DMS114 treated with DMSO at 0.1 percent for 48 hours (cell line): ENCODE measurements around the gene ITK.
A peak's percentile ranks its signal among the peaks of the same experiment; 100 is the strongest.

Experiments used
- DNase-seq: peaks from one replicate; lab custom pipeline; 2025; ENCODE audit not compliant: unreplicated experiment; lab: John Stamatoyannopoulos, UW

The ITK gene

DNA sequence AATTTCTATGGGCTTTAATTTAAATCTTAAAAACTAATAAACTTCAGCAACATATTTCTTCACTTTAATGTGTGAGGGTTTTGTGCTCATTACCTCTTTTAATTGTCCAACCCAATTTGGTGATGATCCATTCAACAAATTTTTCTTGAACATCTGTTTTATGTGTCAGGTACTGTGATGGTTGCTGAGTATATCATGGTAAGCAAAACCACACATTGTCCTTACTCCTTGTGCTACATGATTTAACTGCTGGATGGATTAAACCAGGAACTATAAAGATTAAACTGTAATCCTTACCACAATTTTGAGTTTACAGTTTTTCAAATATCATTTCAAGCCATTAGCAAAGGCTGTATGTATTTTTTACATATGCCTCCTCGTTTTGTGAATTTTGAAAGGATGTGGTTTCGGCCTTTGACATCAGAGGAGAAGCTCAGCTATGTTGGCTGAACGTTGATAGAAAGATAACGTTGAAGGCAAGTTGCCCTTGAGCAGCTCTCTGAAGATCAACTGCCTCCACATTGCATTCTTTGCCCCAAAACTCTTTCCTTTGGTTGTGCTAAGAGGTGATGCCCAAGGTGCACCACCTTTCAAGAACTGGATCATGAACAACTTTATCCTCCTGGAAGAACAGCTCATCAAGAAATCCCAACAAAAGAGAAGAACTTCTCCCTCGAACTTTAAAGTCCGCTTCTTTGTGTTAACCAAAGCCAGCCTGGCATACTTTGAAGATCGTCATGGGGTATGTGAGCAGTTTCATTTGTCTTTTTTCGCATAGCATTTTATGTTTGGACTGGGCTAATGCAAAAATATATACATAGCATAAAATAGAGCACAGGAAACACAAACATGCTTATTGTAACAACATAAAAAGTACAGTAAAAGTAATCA is at the start of gene ITK:
Gene ITK, plus strand, starts transcription at position 467 of the 891 bp plus-strand sequence. Its CDS starts 138 bp downstream, at position 605.
- no peak for DNase-seq

DNA sequence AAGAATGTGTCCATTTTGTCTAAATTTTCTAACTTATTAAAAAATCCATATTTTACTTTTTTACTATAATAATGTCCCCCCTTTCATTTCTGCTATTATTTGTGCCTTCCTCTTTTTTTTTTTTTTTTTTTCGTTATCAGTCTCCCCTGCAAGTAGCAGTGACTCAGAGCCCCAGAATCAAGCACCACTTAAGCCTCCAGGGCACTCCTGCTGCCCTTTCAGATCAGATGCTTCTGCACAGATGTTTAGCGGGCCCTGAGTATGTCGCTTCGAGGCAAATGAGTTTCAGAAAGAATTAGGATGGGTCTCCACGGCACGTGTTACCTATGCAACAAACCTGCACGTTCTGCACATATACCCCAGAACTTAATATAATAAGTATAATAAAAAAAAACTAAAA is 49.7 kb upstream of the ITK start:
- no peak for DNase-seq

DNA sequence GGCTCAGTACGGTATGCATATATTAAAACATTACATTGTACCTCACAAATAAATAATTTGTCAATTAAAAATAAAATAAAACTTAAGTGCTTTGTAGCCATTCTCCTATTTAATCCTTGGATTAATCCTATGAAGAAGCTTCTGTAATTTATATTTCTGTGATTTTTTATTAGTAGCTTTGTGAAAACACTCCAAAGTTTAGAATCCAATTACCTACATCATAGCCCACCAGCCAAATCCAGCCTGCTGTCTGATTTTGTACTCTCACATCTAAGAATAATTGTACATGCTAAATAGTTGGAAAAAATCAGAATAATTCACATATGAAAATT is 48.4 kb upstream of the ITK start:
- DNase-seq = no peak

DNA sequence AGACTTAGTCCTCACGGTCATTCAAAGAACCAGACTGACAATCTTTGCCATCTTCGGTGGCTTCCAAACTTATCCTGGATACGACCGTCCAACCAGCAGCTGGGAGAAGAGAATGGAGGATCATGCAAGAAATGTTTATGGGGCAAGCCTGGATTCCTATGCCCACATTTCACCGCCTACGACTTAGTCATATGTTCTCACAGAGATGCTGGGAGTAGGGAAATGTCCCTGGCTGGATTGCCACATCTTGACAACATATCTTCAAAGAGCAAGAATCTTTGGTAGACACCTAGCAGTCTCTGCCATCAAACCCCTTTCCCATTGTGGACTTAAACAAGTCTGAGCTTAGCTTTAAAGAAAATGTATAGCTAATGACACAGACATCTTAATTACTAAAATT is 42.9 kb upstream of the ITK start:
- no peak for DNase-seq

DNA sequence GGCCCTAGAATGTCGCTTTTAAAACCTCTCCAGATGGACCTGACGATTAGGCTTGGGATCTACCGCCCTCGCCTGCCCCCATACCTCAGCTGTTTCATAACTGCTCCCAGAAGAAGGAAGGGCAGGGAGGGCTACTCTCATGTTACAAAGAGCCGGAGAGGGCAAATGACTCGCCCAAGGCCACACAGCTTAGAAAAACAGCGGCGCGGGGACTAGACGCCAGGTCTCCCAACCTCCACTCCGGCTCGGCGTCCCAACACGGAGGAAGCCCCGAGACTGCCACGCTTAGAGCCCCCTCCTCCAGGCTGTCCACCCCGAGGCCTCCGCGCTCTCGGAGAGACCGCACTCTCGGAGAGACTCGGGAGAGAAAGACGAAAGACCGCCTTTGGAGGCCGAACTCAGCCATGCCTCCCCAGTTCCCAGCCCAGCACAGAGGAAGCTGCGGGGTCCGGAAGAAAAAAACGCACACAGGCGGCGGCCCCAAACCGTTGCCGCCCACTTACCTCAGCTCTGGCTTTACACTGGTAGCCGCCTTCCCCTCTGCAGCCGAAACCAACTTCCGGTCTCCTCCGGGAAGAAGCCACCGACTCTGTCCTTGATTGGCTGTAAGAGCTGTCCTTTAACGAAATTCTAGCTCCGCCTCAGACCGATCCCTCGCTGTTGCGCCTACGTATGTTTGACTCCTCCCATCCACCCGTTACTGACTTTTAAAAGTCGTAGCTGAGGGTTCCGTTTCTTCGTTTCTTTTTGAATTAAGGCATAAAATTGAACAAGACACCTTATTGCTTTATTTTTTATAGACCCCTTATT is 38.1 kb upstream of the ITK start, which contains the start of gene MED7:
Gene MED7, minus strand, starts transcription at position 549 of the 810 bp plus-strand sequence. CDS start 3,434 bp downstream, outside the sequence.
- peak; percentile 99 for DNase-seq

DNA sequence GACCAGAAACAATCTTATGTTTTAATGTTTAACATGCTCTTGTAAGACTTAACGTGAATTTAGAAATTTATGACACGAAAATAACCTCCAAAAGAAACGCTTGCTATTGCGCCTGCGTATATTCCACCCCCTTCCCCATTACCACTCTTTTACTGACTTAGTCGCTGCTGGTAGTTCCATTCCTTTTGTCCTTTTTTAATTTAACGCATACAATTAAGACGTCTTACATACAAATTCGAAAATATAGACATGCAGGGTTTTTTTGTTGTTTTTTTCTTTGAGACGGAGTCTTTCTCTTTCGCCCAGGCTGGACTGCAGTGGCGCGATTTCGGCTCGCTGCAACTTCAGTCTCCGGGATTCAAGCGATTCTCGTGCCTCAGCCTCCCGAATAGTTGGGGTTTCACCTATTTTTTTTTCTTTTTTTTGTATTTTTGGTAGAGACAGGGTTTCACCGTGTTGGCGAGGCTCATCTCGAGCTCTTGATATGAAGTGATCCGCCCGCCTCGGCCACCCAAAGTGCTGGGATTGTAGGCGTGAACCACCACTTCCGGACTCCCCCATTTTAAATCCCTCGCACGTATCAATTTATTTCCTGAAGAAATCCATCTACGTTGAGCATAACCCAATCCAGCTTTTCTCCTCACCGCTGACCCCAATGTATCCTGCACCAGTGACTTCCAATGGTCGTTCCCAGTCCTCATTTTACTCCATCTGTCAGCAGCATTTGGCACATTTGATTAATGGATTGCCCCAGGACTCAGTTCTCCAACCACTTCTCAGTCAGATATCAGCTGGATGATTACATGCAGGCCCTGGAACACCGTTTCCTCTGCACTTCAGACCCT is 37.3 kb upstream of the ITK start:
- peak; percentile 96 for DNase-seq

DNA sequence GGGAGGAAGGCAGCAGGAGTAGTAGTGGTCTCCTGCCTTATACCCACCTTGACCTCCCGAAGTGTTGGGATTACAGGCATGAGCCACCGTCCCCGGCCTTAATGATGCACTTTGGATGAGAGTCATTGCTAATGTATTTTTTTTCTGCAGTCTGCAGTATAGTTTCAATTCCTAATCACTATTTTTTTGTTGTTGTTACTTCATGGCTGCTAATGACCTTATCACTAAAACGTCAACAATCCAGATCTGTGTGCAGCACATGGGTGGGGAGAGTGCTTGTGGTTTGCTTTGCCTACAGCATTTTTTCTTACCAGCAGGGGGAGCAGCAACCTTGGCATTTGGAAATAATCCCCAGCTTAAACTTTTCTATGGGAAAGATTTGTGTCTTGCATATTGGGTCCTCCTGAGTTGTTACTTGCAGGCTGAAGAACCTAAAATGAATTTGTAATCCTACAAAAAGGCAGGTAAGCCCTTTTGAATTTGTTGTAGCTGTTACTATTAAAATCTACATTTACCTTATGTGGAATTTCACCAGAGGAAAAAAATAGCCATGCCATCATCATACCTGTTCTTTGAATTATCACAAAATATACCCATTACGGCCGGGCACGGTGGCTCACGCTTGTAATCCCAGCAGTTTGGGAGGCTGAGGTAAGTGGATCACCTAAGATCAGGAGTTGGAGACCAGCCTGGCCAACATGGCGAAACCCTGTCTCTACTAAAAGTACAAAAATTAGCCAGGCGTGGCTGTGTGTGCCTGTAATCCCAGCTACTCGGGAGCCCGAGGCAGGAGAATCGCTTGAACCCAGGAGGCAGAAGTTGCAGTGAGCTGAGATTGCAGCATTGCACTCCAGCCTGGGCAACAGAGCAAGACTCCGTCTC is 31.7 kb upstream of the ITK start:
- peak; percentile 69 for DNase-seq

DNA sequence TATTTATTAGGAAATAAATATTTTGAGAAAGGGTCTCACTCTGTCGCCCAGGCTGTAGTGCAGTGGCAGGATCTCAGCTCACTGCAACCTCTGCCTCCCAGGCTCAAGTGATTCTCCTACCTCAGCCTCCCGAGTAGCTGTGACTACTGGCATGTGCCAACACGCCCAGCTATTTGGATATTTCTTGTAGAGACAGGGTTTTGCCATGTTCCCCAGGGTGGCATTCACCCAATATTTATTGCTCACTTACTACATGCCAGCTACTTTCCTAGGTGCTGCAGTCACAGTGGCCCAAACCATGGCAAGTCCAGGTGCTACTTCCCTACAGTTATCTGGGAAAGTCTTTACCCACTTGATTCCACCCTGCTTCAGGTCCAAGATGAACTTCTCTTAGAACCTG is 29.6 kb upstream of the ITK start:
- DNase-seq = no peak

DNA sequence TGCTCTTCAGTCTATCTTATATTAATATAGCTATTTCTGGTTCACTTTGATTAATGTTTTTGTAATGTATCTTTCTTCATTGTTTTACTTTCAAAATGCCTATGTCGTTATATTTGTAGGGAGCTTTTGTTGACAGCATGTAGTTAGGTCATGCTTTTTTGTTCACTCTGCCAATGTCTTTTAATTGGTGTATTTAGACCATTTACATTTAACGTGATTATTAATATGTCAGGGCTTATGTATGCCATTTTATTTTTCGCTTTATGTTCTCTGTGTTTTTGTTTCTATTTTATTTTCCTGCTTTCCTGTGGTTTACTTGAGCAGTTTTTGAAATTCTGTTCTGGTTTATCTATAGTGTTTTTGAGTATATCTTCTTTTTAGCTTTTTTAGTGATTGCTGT is 25.3 kb upstream of the ITK start:
- DNase-seq = no peak

DNA sequence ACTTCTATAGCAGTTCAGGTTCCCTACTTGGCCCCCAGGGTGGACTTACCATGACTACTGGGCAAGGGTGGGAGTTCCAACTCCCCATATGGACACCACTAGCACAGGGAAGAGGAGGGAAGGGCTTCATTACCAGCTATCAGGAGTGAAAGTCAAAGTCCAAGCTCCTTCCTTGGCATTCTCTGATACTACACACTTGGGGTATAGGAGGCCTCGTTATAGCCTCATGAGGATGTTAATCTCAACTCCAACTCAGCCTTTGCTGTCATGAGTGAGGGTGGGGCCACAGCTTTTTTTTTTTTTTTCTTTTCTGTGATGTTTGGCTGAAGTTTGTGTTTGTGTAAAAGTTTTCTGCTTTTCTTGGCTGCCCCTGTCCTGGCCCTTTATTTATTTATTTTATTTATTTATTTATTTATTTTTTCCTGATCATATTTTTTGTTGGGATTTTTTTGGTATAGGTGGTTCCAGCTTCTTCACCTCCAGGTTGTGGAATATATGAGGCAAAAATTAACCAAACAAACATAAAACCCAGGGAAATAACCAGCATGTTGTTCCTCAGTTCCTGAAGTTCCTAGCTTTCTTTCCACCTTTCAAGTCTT is 23.2 kb upstream of the ITK start:
- no peak for DNase-seq

DNA sequence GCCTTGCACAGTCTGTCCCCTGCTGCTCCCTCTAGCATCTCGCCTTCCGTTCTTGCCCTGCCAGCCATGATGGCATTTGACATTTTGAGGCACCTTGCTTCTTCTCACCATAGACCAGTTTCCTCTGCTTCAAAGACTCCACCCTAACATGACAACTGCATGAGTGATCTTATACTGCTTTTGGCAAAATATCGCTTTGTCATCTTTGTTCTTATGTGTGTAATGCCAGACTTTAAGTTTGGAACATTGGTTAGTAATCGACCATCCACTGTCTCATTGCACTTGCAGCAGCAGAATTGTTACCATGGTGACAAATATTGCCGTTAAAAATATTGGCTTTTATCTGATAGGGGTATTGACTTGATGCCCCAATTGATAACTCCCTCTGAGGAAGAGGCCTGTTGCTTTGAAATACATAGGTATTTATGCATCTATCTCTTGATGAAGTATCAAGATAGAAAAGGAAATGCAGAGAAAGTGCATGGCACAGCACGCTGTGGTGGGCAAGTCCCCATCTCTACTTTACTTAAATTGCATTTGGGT is 21.4 kb upstream of the ITK start:
- DNase-seq = no peak

DNA sequence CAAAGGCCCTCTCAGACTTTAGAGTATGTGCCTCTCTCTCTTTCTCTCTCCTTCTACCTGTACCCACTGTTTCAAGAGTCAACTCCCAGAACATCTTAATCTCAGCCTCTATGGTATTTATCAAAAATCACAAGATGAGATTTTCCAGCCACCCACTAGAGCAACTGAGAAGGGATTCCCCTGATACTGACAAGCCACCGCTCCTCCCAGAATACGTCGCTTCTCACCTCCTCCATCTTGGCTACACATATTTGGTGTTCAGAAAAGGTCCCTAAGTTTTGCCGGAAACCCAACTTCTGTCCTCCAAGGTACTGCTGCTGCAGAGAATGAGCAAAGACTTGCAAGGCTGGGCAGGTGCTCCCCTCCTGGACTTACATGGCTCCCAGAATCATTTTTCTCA is 20.6 kb upstream of the ITK start:
- DNase-seq = no peak

DNA sequence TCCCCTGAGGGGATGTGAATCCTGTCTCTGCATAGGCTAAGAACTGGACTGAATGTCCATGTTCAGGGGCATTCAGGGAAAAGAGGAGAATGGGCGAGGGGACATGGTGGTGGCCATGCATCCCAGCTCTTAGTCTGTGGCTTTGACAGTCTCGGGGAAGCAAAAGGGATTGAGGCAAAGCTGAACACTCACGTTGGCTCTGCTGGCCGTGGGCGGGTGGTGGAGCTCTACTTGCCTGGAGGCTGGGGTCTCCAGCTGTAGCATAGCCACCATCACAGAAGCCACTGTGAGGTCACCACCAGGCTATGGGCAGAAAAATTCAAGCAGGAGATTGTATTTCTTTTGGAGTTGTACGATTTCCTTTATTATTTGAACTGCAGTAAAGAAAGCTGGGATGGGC is 18.6 kb upstream of the ITK start:
- DNase-seq = no peak

DNA sequence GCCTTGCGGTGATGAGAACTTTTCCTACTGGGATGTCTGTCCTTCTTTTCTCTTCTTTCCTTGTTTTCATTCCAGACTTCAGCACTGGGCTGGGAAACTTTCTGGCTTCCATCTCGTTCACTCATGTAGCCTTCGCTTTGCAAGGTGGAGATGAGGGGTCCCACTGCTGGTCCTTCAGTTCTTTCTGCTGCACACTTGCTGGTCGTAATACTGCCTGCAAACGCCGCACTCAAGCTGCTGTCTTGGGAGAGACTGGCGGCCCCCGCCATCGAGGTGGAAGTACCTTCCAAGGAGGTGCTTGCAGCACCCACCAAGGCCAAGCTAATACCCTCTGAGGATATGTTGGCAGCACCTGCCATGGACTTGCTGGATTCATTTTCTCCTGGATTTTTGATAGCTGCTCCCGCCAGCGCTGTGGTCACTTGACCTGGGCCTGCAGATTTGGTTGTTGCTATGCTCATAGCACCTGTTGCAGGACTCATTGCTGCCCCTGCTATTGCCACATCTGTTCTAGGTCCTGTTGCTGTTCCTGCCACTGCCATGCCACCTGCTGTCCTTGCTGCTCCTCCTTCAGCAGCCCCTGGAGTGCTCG is 17.6 kb upstream of the ITK start:
- DNase-seq = no peak

DNA sequence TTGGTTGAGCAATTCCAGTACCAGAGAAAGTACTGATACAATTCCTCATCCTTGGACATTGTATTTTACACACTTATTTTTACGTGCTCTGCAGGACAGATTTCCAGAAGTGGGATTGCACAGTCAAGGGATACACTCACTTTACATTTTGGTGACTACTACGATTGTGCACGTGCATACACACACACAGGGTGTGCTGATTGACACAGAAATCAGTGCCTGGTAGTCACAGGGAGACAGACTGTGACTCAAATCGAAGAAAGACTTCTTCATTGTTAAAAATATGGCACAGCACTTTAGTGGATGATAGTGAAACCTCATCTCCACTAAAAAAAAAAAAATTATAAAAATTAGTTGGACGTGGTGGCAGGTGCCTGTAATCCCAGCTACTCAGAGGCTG is 16.1 kb upstream of the ITK start:
- DNase-seq = no peak

DNA sequence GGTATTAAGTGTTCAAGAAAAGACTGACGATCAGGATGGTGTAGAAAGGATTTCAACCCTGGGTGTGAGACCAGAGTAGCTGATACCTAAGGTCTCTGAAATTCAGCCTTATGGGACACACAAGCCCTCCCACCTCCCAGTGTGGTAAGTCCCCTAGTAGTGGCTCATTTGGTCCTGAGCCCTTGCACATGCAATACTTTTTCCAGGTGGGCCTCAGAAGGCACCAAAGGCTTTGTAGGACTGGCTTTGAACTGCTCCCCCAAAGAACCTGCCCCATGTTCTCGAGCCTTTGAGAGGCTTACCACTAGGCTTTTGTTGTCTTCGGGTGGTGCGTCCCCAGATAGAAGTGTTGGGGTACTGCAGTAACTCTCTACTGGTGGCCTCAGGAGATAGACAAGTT is 15.4 kb upstream of the ITK start:
- no peak for DNase-seq

DNA sequence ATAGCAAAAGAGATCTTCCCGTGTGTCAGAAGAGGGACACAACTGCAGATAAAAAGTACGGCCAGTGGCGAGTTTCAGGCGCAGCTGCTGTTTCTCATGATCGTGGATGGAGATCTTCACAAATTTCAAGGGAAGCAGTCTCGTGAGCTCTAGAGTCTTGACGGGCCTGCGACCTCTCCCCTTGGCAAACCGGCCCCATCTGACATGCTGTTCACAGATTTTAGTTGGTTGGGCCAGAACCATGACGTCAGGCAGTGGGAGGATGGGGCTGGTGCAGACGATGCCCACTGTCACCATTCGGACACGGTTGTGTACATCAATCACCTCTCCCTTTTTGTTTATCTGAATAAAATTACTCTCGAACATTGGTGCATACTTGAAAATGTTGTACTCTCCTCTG is 15.0 kb upstream of the ITK start:
- no peak for DNase-seq

DNA sequence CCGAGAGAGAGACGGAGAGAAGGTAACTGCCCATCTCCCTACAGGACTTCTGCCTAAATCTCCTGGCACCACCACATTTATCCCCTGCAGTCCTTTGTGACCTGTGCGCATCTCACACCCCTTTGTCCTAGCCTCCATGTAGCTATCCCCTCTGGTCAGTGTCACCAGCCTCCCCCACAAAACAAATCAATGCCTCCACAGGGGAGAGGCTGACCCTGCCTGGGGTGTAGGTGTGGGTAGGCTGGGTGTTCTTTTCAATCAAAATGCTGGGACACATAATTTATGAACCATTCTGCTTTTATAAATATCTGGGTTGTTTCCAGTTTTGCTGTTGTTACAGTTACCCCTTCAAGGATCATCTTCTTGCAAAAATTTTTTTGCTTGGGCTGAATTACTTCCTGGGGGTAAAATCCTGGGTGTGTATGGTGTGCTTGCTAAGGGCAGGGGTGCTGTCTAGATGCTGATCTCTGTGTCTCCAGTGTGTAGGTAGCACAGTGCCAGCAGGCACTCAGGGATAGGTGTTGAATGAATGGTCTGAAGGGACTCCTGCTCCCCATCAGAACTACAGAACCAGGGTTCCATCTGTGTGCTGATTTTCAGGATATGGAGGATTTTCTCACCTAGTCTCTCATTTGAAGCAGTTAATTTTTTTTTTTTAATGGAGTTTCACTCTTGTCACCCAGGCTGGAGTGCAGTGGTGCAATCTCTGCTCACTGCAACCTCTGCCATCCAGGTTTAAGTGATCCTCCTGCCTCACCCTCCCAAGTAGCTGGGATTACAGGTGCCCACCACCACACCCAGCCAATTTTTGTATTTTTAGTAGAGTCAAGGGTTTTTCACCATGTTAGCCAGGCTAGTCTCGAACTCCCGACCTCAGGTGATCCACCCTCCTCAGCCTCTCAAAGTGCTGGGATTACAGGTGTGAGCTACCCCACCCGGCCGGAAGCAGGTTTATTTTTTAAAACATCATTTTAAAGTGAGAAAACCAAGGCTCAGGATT is 14.1 kb upstream of the ITK start, which contains the start of gene GARIN3:
Gene GARIN3, minus strand, starts transcription at position 51 of the 1,000 bp plus-strand sequence. CDS start 96 bp downstream, outside the sequence.
- no peak for DNase-seq
